HG03432 (cell line): ENCODE data around the gene CDH23.
"Not testable (repeated sequence)": the region's sequence is repeated elsewhere in the genome, so short reads cannot be mapped to it uniquely, and the experiment has no call there.

Source experiments
- ATAC-seq: cut with Tn5 transposase; IDR thresholded peaks from one replicate; pipeline ENCODE4 v1.9.1; 2021; ENCODE audit warnings: mild to moderate bottlenecking, moderate library complexity; ENCODE audit not compliant: unreplicated experiment

The CDH23 gene

DNA sequence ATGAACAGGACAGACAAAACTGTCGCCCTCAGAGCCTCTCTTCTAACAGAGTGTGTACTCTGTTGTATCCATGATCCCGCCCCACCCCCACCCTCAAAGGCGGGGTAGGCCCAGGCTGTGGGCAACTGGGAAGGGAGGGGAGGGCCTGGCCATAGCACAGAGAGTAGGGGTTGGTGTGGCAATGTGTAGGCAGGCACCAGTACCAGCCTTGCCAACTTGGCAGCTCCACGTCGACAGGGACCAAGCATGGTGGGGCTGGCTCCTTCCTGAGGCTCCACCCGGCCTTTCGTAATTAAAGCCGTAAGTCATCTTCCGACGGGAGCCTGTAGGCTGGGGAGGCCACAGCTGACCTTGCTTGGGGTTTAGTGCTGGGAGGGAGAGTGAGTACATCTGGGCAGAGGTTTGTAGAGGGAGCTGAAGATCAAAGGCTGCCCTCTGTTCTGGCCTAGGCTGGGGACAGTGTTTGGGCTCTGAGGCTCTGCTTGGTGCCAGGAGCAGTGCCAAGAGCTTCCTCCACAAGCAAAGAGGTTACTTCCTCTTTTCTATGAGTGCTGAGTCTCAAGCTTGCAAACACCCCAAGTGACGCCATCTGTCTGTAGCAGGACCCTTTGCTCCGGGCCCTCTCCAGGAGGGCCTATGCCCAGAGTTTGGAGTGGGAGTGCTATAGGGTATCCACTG, 201.2 kb downstream of the CDH23 start:
- no peak for ATAC-seq

GRCh38 chr10:71598621-71599055, 201.9 kb downstream of the CDH23 start:
- no peak for ATAC-seq

DNA sequence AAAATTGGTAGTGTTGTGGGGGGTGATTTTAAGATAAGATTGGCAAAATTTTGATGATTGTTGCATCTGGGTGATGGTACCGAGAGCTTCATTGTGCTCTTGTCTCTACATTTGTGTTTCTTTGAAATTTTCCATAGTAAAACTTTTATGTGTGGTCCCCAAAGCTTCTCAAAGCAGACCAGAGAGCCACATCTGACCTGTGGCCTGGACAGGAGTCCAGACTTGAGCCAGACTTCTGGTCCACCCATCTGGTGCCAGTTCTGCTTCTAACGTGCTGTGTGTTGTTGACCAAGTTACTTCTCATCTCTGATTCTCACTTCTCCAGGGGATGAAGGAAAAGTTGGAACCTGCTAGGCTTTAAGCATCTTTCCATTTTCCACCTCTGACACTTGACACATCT, 202.8 kb downstream of the CDH23 start:
- no peak for ATAC-seq

DNA sequence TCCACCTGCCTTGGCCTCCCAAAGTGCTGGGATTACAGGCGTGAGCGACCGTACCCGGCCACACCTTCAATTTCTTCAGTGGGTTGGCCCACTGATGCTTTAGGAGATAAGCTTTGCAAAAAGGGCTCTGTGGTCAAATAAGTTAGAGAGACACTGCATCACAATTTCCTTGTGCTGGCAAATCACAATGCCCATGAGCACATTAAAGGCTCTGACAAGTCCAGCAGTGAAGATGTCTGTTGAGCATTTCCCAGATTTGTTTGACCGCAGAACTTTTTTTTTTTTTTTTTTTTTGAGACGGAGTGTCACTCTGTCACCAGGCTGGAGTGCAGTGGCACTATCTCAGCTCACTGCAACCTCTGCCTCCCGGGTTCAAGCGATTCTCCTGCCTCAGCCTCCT, 203.5 kb downstream of the CDH23 start:
- ATAC-seq: not testable (repeated sequence)

GRCh38 chr10:71600849-71601248, 204.1 kb downstream of the CDH23 start:
- no peak for ATAC-seq

GRCh38 chr10:71601273-71601672, 204.6 kb downstream of the CDH23 start:
- no peak for ATAC-seq

GRCh38 chr10:71603150-71603549, 206.4 kb downstream of the CDH23 start:
- ATAC-seq: no peak

DNA sequence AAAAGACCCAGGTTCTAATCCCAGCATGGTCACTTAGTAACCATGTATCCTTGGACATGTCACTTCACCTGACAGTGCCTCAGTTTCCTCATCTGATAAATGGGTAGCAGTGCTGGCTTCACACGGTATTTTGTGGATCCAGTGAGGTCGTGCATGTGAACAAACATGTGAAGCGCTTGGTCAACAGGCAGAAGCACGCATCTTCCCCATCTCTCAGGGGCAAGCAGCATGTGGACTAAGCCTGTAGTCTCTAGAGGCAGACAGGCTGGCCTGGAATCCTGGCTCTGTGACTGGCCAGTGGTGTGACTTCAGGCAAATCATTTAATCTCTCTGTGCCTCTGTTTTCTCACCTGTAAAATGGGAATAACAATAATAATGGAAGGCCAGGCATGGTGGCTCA, 207.0 kb downstream of the CDH23 start:
- ATAC-seq: no peak

DNA sequence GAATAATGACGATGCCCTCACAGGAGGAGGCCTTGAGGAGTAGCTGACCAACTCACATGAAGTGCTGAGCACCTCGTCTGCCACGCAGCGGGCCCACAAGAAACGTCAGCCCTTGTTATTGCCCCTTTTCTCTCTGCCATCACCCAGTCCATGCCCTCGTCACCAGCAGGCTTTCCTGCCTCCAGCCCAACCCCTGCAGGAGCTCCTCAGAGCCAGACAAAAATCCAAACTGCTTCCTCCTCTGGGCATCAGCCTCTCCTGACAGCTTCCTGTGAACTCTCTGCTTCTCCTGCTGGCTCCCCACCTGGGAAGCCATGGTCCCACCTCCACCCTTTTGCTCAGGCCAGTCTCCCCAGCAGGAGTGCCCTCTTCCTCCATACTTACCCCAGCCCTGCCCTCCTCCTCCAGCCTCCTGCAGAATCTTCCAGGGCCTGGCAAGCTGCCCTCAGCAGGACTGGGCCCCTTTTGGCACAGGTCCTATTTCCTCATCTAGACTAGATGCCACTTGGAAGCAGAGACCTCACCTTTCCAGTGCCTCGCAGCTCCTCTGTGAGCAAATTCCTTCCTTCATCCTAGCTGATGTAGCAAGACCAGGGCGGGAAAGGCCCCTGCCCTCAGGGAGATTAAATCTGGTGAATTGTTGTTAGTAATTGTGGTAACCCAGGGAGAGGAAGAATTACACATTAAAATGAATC, 207.8 kb downstream of the CDH23 start:
- ATAC-seq: no peak

- ATAC-seq: no peak
These were observed 208.7 kb downstream of the CDH23 start for GRCh38 chr10:71605263-71605962.

GRCh38 chr10:71606257-71607081, 209.7 kb downstream of the CDH23 start:
- ATAC-seq: no peak

GRCh38 chr10:71607082-71607443, 210.3 kb downstream of the CDH23 start:
- no peak for ATAC-seq

- no peak for ATAC-seq
These were observed 212.4 kb downstream of the CDH23 start for GRCh38 chr10:71608819-71609768.

DNA sequence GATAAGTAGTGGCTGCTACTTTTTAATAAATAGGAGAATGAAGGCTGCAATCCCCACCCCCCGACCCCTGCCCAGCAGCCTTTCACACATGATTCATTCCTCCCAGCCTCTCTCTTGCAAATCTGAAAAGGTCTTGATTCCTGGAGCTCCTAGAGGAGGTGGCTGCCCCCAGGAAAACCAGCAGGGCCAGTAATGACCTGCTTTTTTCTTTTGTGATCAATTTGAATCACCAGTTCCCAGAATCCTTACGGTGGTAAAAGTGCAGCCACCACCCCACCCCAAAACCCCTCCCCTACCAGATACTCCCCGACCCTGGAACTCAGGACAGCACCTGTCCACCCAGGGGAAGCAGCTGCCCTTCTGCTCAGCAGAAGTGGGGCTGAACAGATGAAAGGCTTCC, 213.9 kb downstream of the CDH23 start:
- ATAC-seq: no peak

GRCh38 chr10:71611131-71611530, 214.4 kb downstream of the CDH23 start:
- ATAC-seq: no peak

DNA sequence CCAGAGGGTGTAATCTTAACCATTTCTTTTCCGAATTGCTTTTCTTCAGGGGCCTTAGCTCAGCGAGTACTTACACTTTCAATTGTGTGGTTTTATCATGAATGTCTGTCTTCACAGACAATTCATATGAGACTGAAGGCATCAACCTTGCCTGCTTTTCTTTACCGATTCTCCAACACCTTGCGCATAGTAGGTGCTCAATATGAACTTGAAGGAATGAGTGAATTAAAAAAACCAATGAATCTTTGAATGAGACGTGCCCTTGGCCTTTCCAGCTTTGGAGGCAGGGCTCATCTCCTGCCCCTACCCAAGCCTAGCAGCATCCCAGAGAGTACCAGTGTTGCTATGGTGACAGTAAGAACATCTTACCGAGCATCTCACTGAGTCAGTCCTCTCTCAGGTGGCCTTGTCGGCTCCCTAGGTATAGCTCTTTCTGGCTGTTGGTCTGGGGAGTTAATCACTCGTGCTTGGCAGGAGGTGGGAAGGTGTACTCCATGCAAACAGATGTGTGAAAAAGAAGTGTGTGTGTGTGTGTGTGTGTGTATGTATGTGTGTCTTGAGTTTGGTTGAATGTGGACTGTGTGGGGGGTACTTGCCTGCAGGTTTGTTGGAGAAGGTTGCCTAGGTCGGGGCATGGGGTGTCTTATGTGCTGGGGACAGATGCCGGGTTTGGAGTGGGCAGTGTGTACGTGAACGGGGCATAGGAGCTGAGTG, 215.1 kb downstream of the CDH23 start:
- no peak for ATAC-seq

- ATAC-seq: no peak
These were observed 216.6 kb downstream of the CDH23 start for GRCh38 chr10:71613261-71613777.

GRCh38 chr10:71613877-71614276, 217.2 kb downstream of the CDH23 start:
- ATAC-seq: no peak

GRCh38 chr10:71614946-71615345, 218.2 kb downstream of the CDH23 start:
- no peak for ATAC-seq
